ENCODE measurements around the gene SMC3. TPM values are rescaled to one million over a fixed set of nuclear protein-coding genes. Genes with fewer than 3 reads are reported as not detected.

SMC3 gene
- total and polyA plus RNA-seq, 10 donors = 10.4 to 41.2 (median 33.8) TPM

GRCh38 chr10:110562348-110562747 is 5.1 kb upstream of the SMC3 start:
- TF ChIP-seq POLR2A (IDR thresholded peaks at IDR 0.05) (no peak), CTCF (IDR thresholded peaks at IDR 0.05 in 8 of 11, conservative IDR thresholded peaks at IDR 0.05 in 3 of 11) (no peak), POLR2AphosphoS5 (IDR thresholded peaks at IDR 0.05) (no peak)
- Histone ChIP-seq H3K4me3 (no peak overlapping the region), H3K27ac (no peak overlapping the region), H3K4me1 (peaks cover 0 to 11% (median 9%) of the 10 kb centered on the region in 6 donors), H3K9me3 (no peaks in the 10 kb centered on the region), H3K27me3 (replicated peaks in 1 of 7) (peaks cover 0 to 7% (median 0%) of the 10 kb centered on the region in 7 donors), H3K36me3 (no peaks in the 10 kb centered on the region)
- intact Hi-C loops (cut with DNase I; ENCODE audit: low total_unique reads) = no loop called here
- WGBS, 5 donors = 77 to 88% (median 85%) methylated on average over 4 of the region's 4 CpGs
- no peak for DNase-seq

GRCh38 chr10:110563132-110563531 is 4.4 kb upstream of the SMC3 start:
- intact Hi-C loops (cut with DNase I; ENCODE audit: low total_unique reads) = no loop called here
- H3K27ac ChIP-seq = no peak overlapping the region
- peaks cover 0 to 11% (median 9%) of the 10 kb centered on the region in 6 donors for H3K4me1 ChIP-seq
- DNase-seq = peak; percentile 51
- peaks cover 0 to 7% (median 0%) of the 10 kb centered on the region in 7 donors for H3K27me3 ChIP-seq (replicated peaks in 1 of 7)
- no peak overlapping the region for H3K4me3 ChIP-seq
- H3K36me3 ChIP-seq = no peaks in the 10 kb centered on the region
- TF ChIP-seq POLR2AphosphoS5 (IDR thresholded peaks at IDR 0.05) = no peak
- no peak for TF ChIP-seq POLR2A (IDR thresholded peaks at IDR 0.05)
- H3K9me3 ChIP-seq = no peaks in the 10 kb centered on the region
- WGBS, 5 donors = 84 to 96% (median 93%) methylated on average over 8 of the region's 8 CpGs

GRCh38 chr10:110566472-110567200 is 859 bp upstream of the SMC3 start:
- TF ChIP-seq POLR2A (IDR thresholded peaks at IDR 0.05) = no peak
- TF ChIP-seq CTCF (IDR thresholded peaks at IDR 0.05 in 8 of 11, conservative IDR thresholded peaks at IDR 0.05 in 3 of 11) = no peak
- TF ChIP-seq POLR2AphosphoS5 (IDR thresholded peaks at IDR 0.05) = no peak
- no peaks in the 10 kb centered on the region for H3K9me3 ChIP-seq
- peaks cover 0 to 7% (median 0%) of the 10 kb centered on the region in 7 donors for H3K27me3 ChIP-seq (replicated peaks in 1 of 7)
- peak overlapping the region; percentile 85 to 99 (median 96) for H3K4me3 ChIP-seq
- 53 to 60% (median 59%) methylated on average over 19 of the region's 19 CpGs for WGBS, 5 donors
- peak; percentile 73 for DNase-seq
- peaks cover 27 to 46% (median 44%) of the 10 kb centered on the region in 6 donors for H3K4me1 ChIP-seq
- peaks cover 0 to 13% (median 3%) of the 10 kb centered on the region in 6 donors for H3K36me3 ChIP-seq
- H3K27ac ChIP-seq = peak overlapping the region; percentile 87 to 97 (median 93)
- intact Hi-C loops (cut with DNase I; ENCODE audit: low total_unique reads) = no loop called here

GRCh38 chr10:110568055-110568735 is 700 bp downstream of the SMC3 start:
- peaks cover 0 to 13% (median 3%) of the 10 kb centered on the region in 6 donors for H3K36me3 ChIP-seq
- intact Hi-C loops (cut with DNase I; ENCODE audit: low total_unique reads) = no loop called here
- H3K4me1 ChIP-seq = peaks cover 27 to 61% (median 58%) of the 10 kb centered on the region in 6 donors
- H3K27me3 ChIP-seq (replicated peaks in 1 of 7) = peaks cover 0 to 3% (median 0%) of the 10 kb centered on the region in 7 donors
- H3K9me3 ChIP-seq = no peaks in the 10 kb centered on the region
- whole genome bisulfite sequencing, 5 donors = 0% methylated on average over 18 to 40 of the region's 40 CpGs
- TF ChIP-seq CTCF (IDR thresholded peaks at IDR 0.05 in 8 of 11, conservative IDR thresholded peaks at IDR 0.05 in 3 of 11) (no peak), POLR2AphosphoS5 (IDR thresholded peaks at IDR 0.05) (no peak), POLR2A (IDR thresholded peaks at IDR 0.05) (no peak)
- peak overlapping the region; percentile 85 to 99 (median 96) for H3K4me3 ChIP-seq
- peak overlapping the region; percentile 87 to 97 (median 93) for H3K27ac ChIP-seq
- DNase-seq = peak; percentile 94

All from spleen (tissue), 11 donors.